ENCODE results near the gene RGS9BP. TPM values are rescaled to one million over a fixed set of nuclear protein-coding genes. Genes with fewer than 3 reads are reported as not detected.

The RGS9BP gene
- total RNA-seq, 4 donors from 2014 or later = 0.22 to 0.63 (median 0.60) TPM; not detected in 1

- H3K27me3 ChIP-seq = peaks cover 3 to 16% of the 10 kb centered on the region in 2 donors
- H3K4me3 ChIP-seq = no peak overlapping the region
- DNase-seq (ENCODE audit: low spot score in 2 of 2) = no peak
- H3K4me1 ChIP-seq = peaks cover 0 to 11% (median 0%) of the 10 kb centered on the region in 4 donors
- 82 to 87% methylated on average over 2 of the region's 2 CpGs for WGBS, 2 donors
- H3K36me3 ChIP-seq = no peaks in the 10 kb centered on the region
- TF ChIP-seq EP300 (IDR thresholded peaks at IDR 0.05) = no peak
- TF ChIP-seq POLR2A (IDR thresholded peaks at IDR 0.05) = no peak
- no peak for TF ChIP-seq CTCF (IDR thresholded peaks at IDR 0.05)
- H3K9me3 ChIP-seq = no peaks in the 10 kb centered on the region
- H3K27ac ChIP-seq = no peak overlapping the region
Measured at GRCh38 chr19:32680986-32681385, 5.3 kb downstream of the RGS9BP start.

- H3K27me3 ChIP-seq = peaks cover 0 to 4% of the 10 kb centered on the region in 2 donors
- TF ChIP-seq CTCF (IDR thresholded peaks at IDR 0.05) = no peak
- no peak for TF ChIP-seq EP300 (IDR thresholded peaks at IDR 0.05)
- no peak for TF ChIP-seq POLR2A (IDR thresholded peaks at IDR 0.05)
- 79 to 82% methylated on average over 4 of the region's 4 CpGs for WGBS, 2 donors
Measured at GRCh38 chr19:32682317-32682716, 6.7 kb downstream of the RGS9BP start.

GRCh38 chr19:32686847-32687475 is 11.3 kb downstream of the RGS9BP start:
- no peak for DNase-seq (ENCODE audit: low spot score in 2 of 2)
- peaks cover 0 to 9% (median 0%) of the 10 kb centered on the region in 3 donors for H3K36me3 ChIP-seq
- no peak for TF ChIP-seq POLR2A (IDR thresholded peaks at IDR 0.05)
- no peaks in the 10 kb centered on the region for H3K27me3 ChIP-seq
- no peaks in the 10 kb centered on the region for H3K9me3 ChIP-seq
- no peak overlapping the region for H3K27ac ChIP-seq
- no peak overlapping the region for H3K4me3 ChIP-seq
- peaks cover 0 to 12% (median 3%) of the 10 kb centered on the region in 4 donors for H3K4me1 ChIP-seq
- 80 to 97% methylated on average over 6 of the region's 6 CpGs for WGBS, 2 donors

More at GRCh38 chr19:32682317-32682716, 6.7 kb downstream of the RGS9BP start:
- Histone ChIP-seq H3K4me1 (no peaks in the 10 kb centered on the region), H3K36me3 (peaks cover 0 to 9% (median 0%) of the 10 kb centered on the region in 3 donors), H3K27ac (no peak overlapping the region), H3K9me3 (no peaks in the 10 kb centered on the region), H3K4me3 (no peak overlapping the region)
- DNase-seq (ENCODE audit: low spot score in 2 of 2) = no peak

GRCh38 chr19:32687681-32688080 is 12.0 kb downstream of the RGS9BP start:
- TF ChIP-seq POLR2A (IDR thresholded peaks at IDR 0.05) = no peak
- TF ChIP-seq CTCF (IDR thresholded peaks at IDR 0.05) = no peak
- no peak for TF ChIP-seq EP300 (IDR thresholded peaks at IDR 0.05)
- Histone ChIP-seq H3K9me3 (no peaks in the 10 kb centered on the region), H3K4me1 (peaks cover 0 to 15% (median 3%) of the 10 kb centered on the region in 4 donors), H3K36me3 (peaks cover 0 to 9% (median 0%) of the 10 kb centered on the region in 3 donors), H3K4me3 (no peak overlapping the region), H3K27me3 (no peaks in the 10 kb centered on the region), H3K27ac (no peak overlapping the region)
- no peak for DNase-seq (ENCODE audit: low spot score in 2 of 2)
- 86 to 91% methylated on average over 4 of the region's 4 CpGs for WGBS, 2 donors

- Histone ChIP-seq H3K9me3 (no peaks in the 10 kb centered on the region), H3K27me3 (no peaks in the 10 kb centered on the region), H3K36me3 (peaks cover 0 to 9% (median 0%) of the 10 kb centered on the region in 3 donors), H3K4me1 (peaks cover 0 to 21% (median 6%) of the 10 kb centered on the region in 4 donors), H3K27ac (no peak overlapping the region), H3K4me3 (no peak overlapping the region)
- peak in 1 of 2 donors; percentile 17 for DNase-seq (ENCODE audit: low spot score in 2 of 2)
- TF ChIP-seq EP300 (IDR thresholded peaks at IDR 0.05) (no peak), CTCF (IDR thresholded peaks at IDR 0.05) (no peak), POLR2A (IDR thresholded peaks at IDR 0.05) (no peak)
- WGBS, 2 donors = 64 to 73% methylated on average over 1 of the region's 1 CpG
Measured at GRCh38 chr19:32688311-32688710, 12.7 kb downstream of the RGS9BP start.

Data from tibial nerve (tissue), 4 donors.